Measurements from ENCODE around the gene ARHGAP22.
A peak's percentile ranks its signal among the peaks of the same experiment; 100 is the strongest.
"Not testable (repeated sequence)": the region's sequence is repeated elsewhere in the genome, so short reads cannot be mapped to it uniquely, and the experiment has no call there.

The ARHGAP22 gene

GRCh38 chr10:48604991-48605508 is at the start of gene ARHGAP22:
TSS of gene ARHGAP22 (minus strand) at chr10:48605073. CDS start at chr10:48604796, 277 bp downstream.
- DNase-seq (ENCODE audit: insufficient read length, low spot score) (peak; percentile 33), FAIRE-seq (no peak)

- DNase-seq (ENCODE audit: insufficient read length, low spot score) (no peak), FAIRE-seq (no peak)
Measured at GRCh38 chr10:48653944-48654698, 49.2 kb upstream of the ARHGAP22 start.

DNA sequence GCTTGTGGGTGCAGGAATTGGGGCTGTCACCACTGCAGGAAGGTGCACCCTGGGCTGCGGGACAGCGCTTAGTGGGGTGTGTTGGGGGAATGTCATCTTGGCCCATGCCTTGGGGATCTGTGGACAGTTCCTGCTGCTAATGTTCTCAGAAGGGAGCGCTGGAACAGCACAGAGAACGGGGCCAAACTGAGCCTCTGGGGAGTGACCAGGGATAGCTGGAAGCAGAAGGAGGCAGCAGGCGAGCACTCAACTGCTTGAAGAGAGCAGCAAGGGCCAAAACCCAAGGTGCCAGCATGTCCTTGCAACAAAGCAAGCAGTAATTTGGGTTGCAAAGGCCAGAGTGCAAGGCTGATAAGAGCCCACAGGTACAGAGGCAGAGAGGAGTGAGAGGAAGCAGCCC is 48.5 kb upstream of the ARHGAP22 start:
- no peak for FAIRE-seq
- no peak for DNase-seq (ENCODE audit: insufficient read length, low spot score)

GRCh38 chr10:48652344-48652743 is 47.5 kb upstream of the ARHGAP22 start:
- no peak for DNase-seq (ENCODE audit: insufficient read length, low spot score)
- no peak for FAIRE-seq

DNA sequence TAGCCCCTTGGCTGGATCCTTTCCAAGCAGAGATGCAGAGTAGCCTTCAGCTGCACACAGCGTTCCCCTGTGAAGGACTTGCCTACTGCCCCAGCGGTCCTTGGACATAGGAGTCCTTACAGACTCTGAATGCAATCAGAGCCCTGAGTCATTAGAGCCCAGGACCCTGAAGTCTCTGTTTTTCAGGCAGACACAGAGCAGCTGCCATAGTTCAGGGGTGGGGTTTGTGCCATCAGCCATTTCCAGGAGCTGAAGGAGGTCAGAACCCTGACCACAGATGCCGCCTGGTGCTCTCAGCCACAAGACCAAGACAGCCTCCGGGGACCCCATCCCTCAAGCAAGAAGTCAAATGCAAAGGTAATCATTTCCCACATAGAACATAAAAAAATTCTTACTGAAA is 47.0 kb upstream of the ARHGAP22 start:
- DNase-seq (ENCODE audit: insufficient read length, low spot score) (no peak), FAIRE-seq (no peak)

DNA sequence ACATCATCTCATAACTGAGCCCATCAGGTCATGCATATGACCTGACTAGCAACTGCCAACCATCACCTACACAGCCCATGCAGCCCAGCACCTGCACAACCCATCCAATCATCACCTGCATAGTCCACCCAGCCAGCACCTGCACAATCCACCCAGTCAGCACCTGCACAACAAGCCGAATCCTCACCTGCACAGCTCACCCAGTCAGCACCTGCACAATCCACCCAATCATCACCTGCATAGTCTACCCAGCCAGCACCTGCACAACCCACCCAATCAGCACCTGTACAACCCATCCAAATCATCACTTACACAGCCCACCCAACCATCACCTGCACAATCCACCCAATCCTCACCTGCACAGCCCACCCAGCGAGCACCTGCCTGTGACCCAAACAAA is 46.4 kb upstream of the ARHGAP22 start:
- no peak for FAIRE-seq
- DNase-seq (ENCODE audit: insufficient read length, low spot score) = no peak

DNA sequence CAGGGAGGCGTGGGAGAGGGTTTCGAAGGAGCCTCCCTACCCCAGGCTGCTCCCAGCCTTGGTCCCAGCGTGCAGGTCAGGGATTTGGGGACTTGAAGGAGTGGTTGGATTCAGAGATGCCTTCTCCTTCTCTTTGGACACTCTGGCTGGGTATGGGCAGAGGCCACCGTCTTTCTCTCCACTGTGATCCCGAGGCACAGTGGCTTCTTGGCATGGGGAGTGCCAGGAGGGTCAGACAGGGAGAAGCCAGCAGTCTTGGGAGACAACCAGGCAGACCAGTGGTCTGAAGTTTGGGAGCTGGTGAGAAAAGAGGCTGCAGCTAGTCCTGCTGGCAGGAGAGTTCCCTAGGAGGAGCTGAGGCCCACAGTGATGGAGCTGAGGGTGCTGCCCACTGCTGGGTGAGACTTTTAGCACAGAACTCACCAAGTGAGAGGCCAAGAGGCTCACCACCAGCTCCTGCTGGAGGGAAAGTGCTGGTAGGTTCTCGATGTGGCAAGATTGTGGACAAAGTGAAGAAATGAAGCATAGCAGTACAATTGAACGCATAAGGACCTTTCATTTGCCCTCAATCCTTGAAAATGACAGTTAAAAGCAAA is 44.6 kb upstream of the ARHGAP22 start:
- no peak for DNase-seq (ENCODE audit: insufficient read length, low spot score)
- FAIRE-seq = no peak

- DNase-seq (ENCODE audit: insufficient read length, low spot score) (no peak), FAIRE-seq (no peak)
Measured at GRCh38 chr10:48648172-48648942, 43.5 kb upstream of the ARHGAP22 start.

DNA sequence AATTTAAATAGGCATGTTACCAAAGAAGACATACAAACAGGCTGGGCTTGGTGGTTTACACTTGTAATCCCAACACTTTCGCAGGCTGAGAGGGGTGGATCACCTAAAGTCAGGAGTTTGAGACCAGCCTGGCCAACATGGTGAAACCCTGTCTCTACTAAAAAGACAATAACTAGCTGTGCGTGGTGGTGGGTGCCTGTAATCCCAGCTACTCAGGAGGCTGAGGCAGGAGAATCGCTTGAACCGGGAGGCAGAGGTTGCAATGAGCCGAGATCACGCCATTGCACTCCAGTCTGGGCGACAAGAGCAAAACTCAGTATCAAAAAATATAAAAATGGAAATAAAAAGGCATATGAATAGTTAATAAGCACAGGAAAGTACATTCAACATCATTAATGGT is 42.2 kb upstream of the ARHGAP22 start:
- not testable (repeated sequence) for DNase-seq (ENCODE audit: insufficient read length, low spot score); FAIRE-seq

GRCh38 chr10:48645600-48645999 is 40.7 kb upstream of the ARHGAP22 start:
- no peak for DNase-seq (ENCODE audit: insufficient read length, low spot score)
- FAIRE-seq = no peak

DNA sequence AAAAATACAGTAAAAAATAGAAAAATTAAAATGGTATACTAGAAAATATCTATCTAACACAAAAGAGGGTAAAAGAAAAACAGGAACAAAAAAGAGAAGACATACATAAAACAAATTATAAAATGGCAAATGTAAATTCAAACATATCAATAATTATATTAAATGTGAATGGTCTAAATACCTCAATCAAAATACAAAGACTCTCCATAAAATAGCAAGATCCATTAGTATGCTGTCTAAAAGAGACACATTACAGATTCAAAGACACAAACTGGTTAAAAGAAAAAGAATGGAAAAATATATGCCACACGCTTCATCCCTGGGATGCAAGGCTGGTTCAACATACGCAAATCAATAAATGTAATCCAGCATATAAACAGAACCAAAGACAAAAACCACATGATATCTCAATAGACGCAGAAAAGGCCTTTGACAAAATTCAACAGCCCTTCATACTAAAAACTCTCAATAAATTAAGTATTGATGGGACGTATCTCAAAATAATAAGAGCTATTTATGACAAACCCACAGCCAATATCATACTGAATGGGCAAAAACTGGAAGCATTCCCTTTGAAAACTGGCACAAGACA is 36.3 kb upstream of the ARHGAP22 start:
- DNase-seq (ENCODE audit: insufficient read length, low spot score); FAIRE-seq: not testable (repeated sequence)

- FAIRE-seq = no peak
- DNase-seq (ENCODE audit: insufficient read length, low spot score) = no peak
Measured at GRCh38 chr10:48640326-48640725, 35.5 kb upstream of the ARHGAP22 start.

DNA sequence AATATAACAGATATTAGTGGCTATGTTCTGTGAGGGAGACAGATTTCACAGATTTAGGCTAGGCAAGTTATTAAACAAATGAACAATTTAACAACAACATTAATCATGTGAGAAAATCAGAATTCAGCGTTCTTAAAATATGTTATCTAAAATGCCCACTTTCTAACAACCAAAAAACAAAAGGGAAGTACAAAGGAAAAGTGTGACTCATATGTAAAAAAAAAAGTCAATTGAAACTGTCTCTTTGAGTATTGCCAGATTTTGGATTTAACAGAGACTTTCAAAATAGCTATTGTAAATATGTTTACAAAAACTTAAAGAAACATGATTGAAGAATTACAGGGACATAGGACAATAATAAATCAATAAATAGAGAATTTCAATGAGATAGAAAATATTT is 34.8 kb upstream of the ARHGAP22 start:
- FAIRE-seq = no peak
- DNase-seq (ENCODE audit: insufficient read length, low spot score) = no peak

DNA sequence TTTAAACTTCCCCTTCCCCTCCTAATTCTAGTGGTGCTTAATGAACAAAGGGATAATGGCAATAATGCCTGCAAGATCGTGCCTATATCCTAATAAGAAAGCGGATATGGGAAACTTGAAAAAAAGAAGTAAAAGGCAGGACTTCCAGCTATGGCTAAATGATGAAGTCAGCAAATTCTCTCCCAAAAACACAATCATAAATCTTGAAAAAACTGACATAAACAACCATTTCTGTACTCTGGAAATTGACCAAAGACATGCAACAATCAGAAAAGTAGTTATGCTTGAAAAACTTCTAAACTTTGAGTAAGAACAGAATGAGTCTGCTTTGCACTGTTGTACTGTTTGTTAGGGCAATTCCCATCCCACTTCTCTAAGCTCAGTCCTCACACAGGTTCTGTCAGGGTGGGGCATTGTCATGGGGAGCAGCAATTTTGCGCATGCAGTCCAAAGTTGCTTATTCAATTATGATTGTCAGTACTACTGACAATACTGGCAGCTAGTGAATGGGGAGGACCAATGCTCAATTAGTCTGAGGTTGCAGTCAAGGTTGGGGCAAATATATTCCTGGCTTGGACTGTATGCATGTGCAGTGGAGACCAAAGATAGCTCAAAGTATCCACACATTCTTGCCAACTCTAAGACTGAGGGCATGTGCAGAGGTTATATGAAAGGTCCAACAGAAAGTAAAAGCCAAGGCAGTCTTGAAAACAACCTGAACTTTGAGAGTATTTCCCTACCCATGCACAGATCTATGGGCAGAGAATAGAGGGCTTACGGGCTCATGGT is 34.1 kb upstream of the ARHGAP22 start:
- no peak for DNase-seq (ENCODE audit: insufficient read length, low spot score)
- FAIRE-seq = peak; percentile 55

DNA sequence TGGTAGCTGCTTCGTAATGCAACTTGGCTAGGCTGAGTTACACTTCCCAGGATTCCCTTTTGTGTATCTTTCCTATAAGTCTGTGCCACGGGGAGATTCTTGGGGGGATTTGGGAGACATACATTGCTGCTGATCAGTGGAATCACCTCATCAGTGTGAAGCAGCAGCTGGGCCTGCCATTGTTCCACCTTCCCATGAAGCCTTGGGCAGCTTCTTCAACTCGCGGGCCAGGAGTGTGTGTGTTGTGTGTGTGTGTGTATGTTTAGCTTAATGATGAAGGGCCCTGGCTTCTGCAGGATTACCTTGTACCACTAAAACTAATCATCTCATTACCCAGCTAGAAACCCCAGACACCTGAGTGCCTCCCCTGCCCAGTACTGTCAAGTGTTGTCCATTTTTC is 33.3 kb upstream of the ARHGAP22 start:
- FAIRE-seq (no peak), DNase-seq (ENCODE audit: insufficient read length, low spot score) (no peak)

- FAIRE-seq = no peak
- no peak for DNase-seq (ENCODE audit: insufficient read length, low spot score)
Measured at GRCh38 chr10:48636901-48637300, 32.0 kb upstream of the ARHGAP22 start.

DNA sequence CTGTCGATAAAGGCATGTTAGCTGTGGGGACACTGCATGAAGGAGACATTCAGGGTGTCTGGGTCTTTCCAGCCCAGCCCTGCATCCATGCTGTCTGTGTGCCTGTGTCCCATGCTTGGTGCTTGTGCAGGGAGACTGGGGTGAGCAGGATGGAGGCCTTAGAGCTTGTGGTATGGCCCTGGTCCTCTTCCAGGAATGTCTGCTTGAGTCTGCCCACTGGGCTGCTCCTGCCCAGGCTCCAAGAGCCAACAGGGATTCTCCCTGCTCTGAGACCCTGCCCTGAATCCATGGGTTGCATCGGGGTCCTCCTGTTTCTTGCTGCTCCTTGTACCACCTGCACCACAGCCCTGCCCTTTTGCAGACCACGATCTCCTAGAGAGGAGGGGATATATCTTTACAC is 31.4 kb upstream of the ARHGAP22 start:
- FAIRE-seq (no peak), DNase-seq (ENCODE audit: insufficient read length, low spot score) (no peak)

GRCh38 chr10:48634984-48635557 is 30.2 kb upstream of the ARHGAP22 start:
- DNase-seq (ENCODE audit: insufficient read length, low spot score) (no peak), FAIRE-seq (no peak)

DNA sequence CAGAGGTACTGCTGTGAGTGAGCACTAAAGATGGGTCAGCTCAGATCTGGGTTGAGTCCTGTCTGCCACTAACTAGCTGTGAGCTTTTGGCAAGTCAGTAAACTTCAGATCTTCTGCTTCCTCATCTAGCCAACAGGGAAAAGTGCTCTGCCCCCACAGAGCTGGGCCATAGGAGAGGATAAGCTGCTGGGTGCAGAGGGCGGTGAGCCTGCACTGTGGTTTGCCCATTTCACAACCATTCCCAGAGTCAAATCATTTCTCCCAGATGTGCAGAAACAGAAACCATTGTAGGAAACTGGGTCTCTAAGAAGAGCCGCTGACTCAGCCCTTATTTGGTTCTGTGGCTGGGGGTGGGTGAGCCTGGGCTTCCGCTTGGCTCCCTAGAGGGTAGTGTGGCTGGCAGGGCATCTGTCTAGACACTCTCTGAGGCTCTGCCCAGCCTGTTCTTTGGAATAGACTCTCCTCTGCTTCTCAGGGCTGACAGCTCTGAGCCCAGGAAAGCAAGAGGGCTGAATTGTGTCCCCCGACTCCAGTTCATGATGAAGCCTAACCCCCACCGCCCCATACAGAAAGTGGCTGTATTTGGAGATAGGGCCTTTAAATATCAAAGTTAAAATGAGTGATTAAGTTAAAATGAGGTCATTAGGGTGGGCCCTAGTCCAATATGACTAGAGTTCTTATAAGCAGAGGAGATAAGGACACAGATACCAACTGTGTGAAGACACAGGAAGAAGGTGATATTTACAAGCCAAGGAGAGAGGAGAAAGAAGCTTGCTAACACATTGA is 29.5 kb upstream of the ARHGAP22 start:
- no peak for DNase-seq (ENCODE audit: insufficient read length, low spot score)
- FAIRE-seq = peak; percentile 95
